C4-2B (cell line): Measurements from ENCODE around the gene HOXB5.

Source experiments
- H3K27ac ChIP-seq: fragments of 450-650 bp; 2 replicates; pipeline ENCODE4 v1.5.1; 2017
- ZFX ChIP-seq: fragments of 450-650 bp; IDR thresholded peaks from 2 replicates; pipeline ENCODE4 v1.6.1; 2017
- TF ChIP-seq, protein P1 (sequence below): fragments of 450-650 bp; conservative IDR thresholded peaks from 2 replicates; pipeline ENCODE4 v1.5.1; 2017; ENCODE audit warnings: mild to moderate bottlenecking

Gene HOXB5

GRCh38 chr17:48591255-48592056 is 2.1 kb downstream of the HOXB5 start:
- no peak overlapping the region for H3K27ac ChIP-seq
- TF ChIP-seq ZFX: no peak
- TF ChIP-seq, protein P1, sequence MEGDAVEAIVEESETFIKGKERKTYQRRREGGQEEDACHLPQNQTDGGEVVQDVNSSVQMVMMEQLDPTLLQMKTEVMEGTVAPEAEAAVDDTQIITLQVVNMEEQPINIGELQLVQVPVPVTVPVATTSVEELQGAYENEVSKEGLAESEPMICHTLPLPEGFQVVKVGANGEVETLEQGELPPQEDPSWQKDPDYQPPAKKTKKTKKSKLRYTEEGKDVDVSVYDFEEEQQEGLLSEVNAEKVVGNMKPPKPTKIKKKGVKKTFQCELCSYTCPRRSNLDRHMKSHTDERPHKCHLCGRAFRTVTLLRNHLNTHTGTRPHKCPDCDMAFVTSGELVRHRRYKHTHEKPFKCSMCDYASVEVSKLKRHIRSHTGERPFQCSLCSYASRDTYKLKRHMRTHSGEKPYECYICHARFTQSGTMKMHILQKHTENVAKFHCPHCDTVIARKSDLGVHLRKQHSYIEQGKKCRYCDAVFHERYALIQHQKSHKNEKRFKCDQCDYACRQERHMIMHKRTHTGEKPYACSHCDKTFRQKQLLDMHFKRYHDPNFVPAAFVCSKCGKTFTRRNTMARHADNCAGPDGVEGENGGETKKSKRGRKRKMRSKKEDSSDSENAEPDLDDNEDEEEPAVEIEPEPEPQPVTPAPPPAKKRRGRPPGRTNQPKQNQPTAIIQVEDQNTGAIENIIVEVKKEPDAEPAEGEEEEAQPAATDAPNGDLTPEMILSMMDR: no peak

DNA sequence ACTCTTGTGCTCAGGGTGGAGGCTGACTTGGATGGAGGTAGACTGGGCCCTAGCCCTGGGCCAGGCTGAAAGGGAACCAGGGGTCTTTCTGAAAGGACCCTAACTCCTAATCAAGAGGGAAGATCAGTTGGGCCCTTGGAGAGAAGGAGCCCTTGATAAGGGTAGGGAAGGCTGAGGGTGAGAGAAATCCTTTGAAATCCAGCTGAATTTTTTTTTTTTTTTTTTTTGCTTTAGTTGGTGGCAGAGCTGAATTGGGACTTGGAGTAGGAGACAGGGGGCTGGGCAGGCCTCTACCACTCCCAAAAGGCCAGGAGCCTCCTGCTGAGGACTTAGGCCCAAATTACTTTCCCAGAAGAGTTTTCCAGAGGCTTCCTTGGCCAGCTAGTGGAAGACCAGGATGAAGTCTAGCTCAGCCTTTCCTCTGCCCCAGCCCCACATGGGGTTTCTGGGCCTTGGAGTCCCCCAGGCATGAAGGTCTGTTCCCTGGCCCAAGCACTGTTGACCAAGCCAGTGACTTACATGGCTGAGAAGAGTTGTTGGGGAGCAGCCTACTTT is 2.9 kb downstream of the HOXB5 start:
- H3K27ac ChIP-seq: no peak overlapping the region
- TF ChIP-seq, protein P1: no peak
- TF ChIP-seq ZFX: no peak

DNA sequence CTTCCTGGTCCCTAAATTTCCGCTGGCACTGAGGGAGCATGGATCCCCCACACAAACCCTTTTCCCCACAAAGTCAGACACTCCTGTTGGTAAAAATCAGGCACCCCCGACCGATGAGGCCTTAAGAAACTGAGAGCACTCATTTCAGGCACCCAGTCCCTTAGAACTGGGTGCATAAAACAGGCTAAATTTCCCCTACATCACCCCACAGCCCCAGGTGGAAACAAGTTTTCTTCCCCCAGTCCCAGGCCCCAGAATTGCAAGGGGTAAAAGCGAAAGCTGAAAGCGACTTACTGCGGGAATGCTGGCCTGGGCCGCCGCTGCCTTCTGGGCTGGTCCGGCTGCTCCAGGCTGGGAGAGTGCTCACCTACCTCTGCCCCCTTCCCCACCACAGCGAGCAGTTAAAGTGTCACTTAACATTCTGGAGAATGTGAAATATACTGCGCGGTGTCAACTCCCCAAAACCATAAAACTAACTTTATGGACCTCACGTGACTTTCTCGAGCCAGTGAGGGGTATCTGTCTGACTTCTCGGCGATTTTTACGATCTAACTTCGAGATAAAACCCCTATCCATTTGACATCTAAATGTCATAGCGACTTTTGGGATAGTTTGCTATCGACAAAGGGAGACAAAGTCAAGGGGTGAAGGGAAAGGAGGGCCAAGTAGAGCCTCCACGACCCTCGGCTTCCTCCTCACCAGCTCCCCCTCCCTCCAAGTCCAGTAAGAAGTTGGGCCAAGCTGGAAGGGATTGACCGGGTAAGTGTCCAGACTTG is 3.6 kb downstream of the HOXB5 start, which contains the start of gene HOXB3:
HOXB3 (minus strand) TSS at position 411 of the 776 bp plus-strand sequence. CDS start 37,767 bp downstream, outside the sequence.
- no peak within 1 kb of the TSS for H3K27ac ChIP-seq
- TF ChIP-seq, protein P1: no peak
- TF ChIP-seq ZFX: no peak

GRCh38 chr17:48589060-48589830 is 4.3 kb downstream of the HOXB5 start:
- no peak for TF ChIP-seq ZFX
- TF ChIP-seq, protein P1: no peak
- H3K27ac ChIP-seq: no peak overlapping the region

- TF ChIP-seq ZFX: no peak
- TF ChIP-seq, protein P1: no peak
Measured at GRCh38 chr17:48588528-48588927, 5.1 kb downstream of the HOXB5 start.

GRCh38 chr17:48588074-48588415 is 5.5 kb downstream of the HOXB5 start:
- TF ChIP-seq ZFX: no peak
- TF ChIP-seq, protein P1: no peak
- no peak overlapping the region for H3K27ac ChIP-seq

More at GRCh38 chr17:48588528-48588927, 5.1 kb downstream of the HOXB5 start:
- H3K27ac ChIP-seq: no peak overlapping the region
